K562 (cell line): Measurements from ENCODE around the gene CACNA1I. TPM values are rescaled to one million over a fixed set of nuclear protein-coding genes. Genes with fewer than 3 reads are reported as not detected.

ENCODE experiments used
- ATAC-seq: fragments of 200-7000 bp; cut with Tn5 transposase; 3 replicates; pipeline ENCODE4 v1.9.1; 2020; ENCODE audit warnings: moderate library complexity
- BruUV-seq: library from RNA; stranded (reverse); fragments of 400-500 nt; replicated peaks from 2 replicates; lab custom pipeline; 2021; lab: Mats Ljungman, UMichigan
- CTCF ChIA-PET: fragments of 300-600 bp; formaldehyde crosslinking; extraction: SDS; loops from one replicate; lab custom pipeline; 2021; ENCODE audit warnings: low intra/inter-chr PET ratio; lab: Yijun Ruan, JAX
- POLR2A ChIA-PET: fragments of 300-600, 350-650 bp; sonication (Branson Sonifier 250); formaldehyde crosslinking; extraction: SDS; loops from one replicate; lab custom pipeline; 2021; ENCODE audit warnings: antibody characterized with exemption, inconsistent platforms; lab: Yijun Ruan, JAX
- DNase-seq, 4 experiments: peaks; one replicate each; pipeline versions ENCODE4 v3.0.0 to v3.0.0-alpha.2; 2011 to 2018; ENCODE audit warnings: low spot score in 3 of 4, mixed read lengths in 3 of 4; ENCODE audit errors: extremely low read depth in 1 of 4
- FAIRE-seq: peaks from 2 replicates; lab custom pipeline; 2011; peaks lifted over from hg19 to GRCh38; lab: Jason Lieb, UNC
- H2AFZ ChIP-seq: 2 replicates; pipeline ENCODE4 v1.6.0; 2011; ENCODE audit warnings: low read depth, low read length, control low read depth, inconsistent platforms
- H3K27ac ChIP-seq: fragments of 200-600 bp; 3 replicates; pipeline ENCODE4 v1.8.0; 2011; ENCODE audit warnings: low read depth, mild to moderate bottlenecking, control low read depth, inconsistent platforms, low read length, moderate library complexity, mixed read lengths; ENCODE audit errors: extremely low read depth
- H3K27me3 ChIP-seq, 2 experiments: fragments of 300-600 bp in 1 of 2; 2 replicates in 1 of 2; 3 replicates in 1 of 2; pipeline versions ENCODE4 v1.6.0 to v1.8.0; 2011; ENCODE audit warnings: inconsistent platforms in 2 of 2, low read length in 2 of 2, mild to moderate bottlenecking in 1 of 2, mixed read lengths in 1 of 2, moderate library complexity in 1 of 2; ENCODE audit not compliant: control insufficient read depth in 2 of 2, insufficient read depth in 2 of 2
- H3K36me3 ChIP-seq: fragments of 300-600 bp; 3 replicates; pipeline ENCODE4 v1.8.0; 2011; ENCODE audit warnings: mild to moderate bottlenecking, low read length, inconsistent platforms; ENCODE audit not compliant: control insufficient read depth, insufficient read depth
- H3K4me1 ChIP-seq, 2 experiments: fragments of 200-600 bp in 1 of 2; replicated peaks in 1 of 2; 2 replicates in 1 of 2; 3 replicates in 1 of 2; pipeline versions ENCODE4 v1.5.1 to v1.8.0; 2011; ENCODE audit warnings: inconsistent platforms in 2 of 2, low read length in 2 of 2, mild to moderate bottlenecking in 1 of 2, mixed read lengths in 1 of 2, moderate library complexity in 1 of 2; ENCODE audit not compliant: control insufficient read depth in 2 of 2, insufficient read depth in 2 of 2
- H3K4me2 ChIP-seq: 2 replicates; pipeline ENCODE4 v1.6.1; 2011; ENCODE audit warnings: low read length, control low read depth, inconsistent platforms, mixed read lengths; ENCODE audit not compliant: insufficient read depth
- H3K4me3 ChIP-seq: fragments of 200-600 bp; sonication (generic), shearing (Covaris generic); 2 replicates; pipeline ENCODE4 v1.5.1; 2016; ENCODE audit warnings: control low read depth, inconsistent platforms
- H3K79me2 ChIP-seq: fragments of 200-600 bp; 3 replicates; pipeline ENCODE4 v1.8.0; 2011; ENCODE audit warnings: low read length, inconsistent platforms; ENCODE audit not compliant: control insufficient read depth, insufficient read depth
- H3K9ac ChIP-seq, 2 experiments: 2 replicates each; pipeline versions ENCODE4 v1.6.0 to v1.6.1; 2011; ENCODE audit warnings: low read depth in 2 of 2, low read length in 2 of 2, control low read depth in 1 of 2, inconsistent platforms in 1 of 2, mild to moderate bottlenecking in 1 of 2, mixed read lengths in 1 of 2; ENCODE audit not compliant: insufficient read depth in 1 of 2
- H3K9me1 ChIP-seq: one replicate; pipeline ENCODE4 v1.6.0; 2011; ENCODE audit warnings: inconsistent platforms, mild to moderate bottlenecking, low read length, moderate library complexity; ENCODE audit not compliant: control insufficient read depth, insufficient read depth
- H3K9me3 ChIP-seq: replicated peaks from 2 replicates; pipeline ENCODE4 v1.5.1; 2011; ENCODE audit warnings: low read depth, low read length, inconsistent platforms; ENCODE audit not compliant: control insufficient read depth, insufficient read depth
- H4K20me1 ChIP-seq: replicated peaks from 2 replicates; pipeline ENCODE4 v1.6.1; 2011; ENCODE audit warnings: low read length, inconsistent platforms, mixed read lengths; ENCODE audit not compliant: control insufficient read depth, insufficient read depth
- DPF2 ChIP-seq: fragments of 450-650 bp; IDR thresholded peaks from 2 replicates; pipeline ENCODE4 v1.6.1; 2016
- FOXM1 ChIP-seq, 2 experiments: fragments of 450-650 bp in 1 of 2; sonication (generic) in 1 of 2; formaldehyde crosslinking in 1 of 2; IDR thresholded peaks; 2 replicates each; pipeline versions ENCODE4 v1.6.1 to v1.9.0; 2017 to 2022; ENCODE audit warnings: low read depth in 2 of 2, mild to moderate bottlenecking in 2 of 2, missing genetic modification reagents in 1 of 2, moderate library complexity in 1 of 2
- MYNN ChIP-seq, 2 experiments: sonication (generic); formaldehyde crosslinking in 1 of 2; IDR thresholded peaks; 2 replicates each; pipeline versions ENCODE4 v1.5.0 to v1.6.1; 2016 to 2020; ENCODE audit warnings: antibody characterized with exemption in 1 of 2, missing genetic modification reagents in 1 of 2
- NCOA1 ChIP-seq: fragments of 450-650 bp; IDR thresholded peaks from 2 replicates; pipeline ENCODE4 v1.6.1; 2016; ENCODE audit warnings: low read depth
- NR2C2 ChIP-seq, 2 experiments: fragments of 200-800 bp in 1 of 2; sonication (Bioruptor generic) in 1 of 2; sonication (generic) in 1 of 2; formaldehyde crosslinking in 1 of 2; IDR thresholded peaks; 2 replicates each; pipeline versions ENCODE4 v1.6.1 to v1.8.0; 2016 to 2022; ENCODE audit warnings: mild to moderate bottlenecking in 1 of 2, missing compliant biosample characterization in 1 of 2, missing genetic modification characterization in 1 of 2, missing genetic modification reagents in 1 of 2
- PHF20 ChIP-seq: fragments of 450-650 bp; IDR thresholded peaks from 2 replicates; pipeline ENCODE4 v1.6.1; 2018; ENCODE audit not compliant: partially characterized antibody
- ZNF143 ChIP-seq: sonication (generic); formaldehyde crosslinking; IDR thresholded peaks from 2 replicates; pipeline ENCODE4 v1.9.0; 2022; ENCODE audit warnings: mild to moderate bottlenecking, missing genetic modification reagents
- ZNF668 ChIP-seq: fragments of 250-450 bp; sonication (Bioruptor Pico); IDR thresholded peaks from 2 replicates; pipeline ENCODE4 v1.8.0; 2022; ENCODE audit warnings: mild to moderate bottlenecking, inconsistent platforms
- WGBS: fragments of 100-300 bp; shearing (Covaris generic); methylation state at CpG from one replicate; pipeline ENCODE4 v1.1.6; 2016; ENCODE audit warnings: low coverage, mixed read lengths; ENCODE audit not compliant: insufficient coverage; ENCODE audit errors: missing lambda C conversion rate; 5-methylcytosine and 5-hydroxymethylcytosine counted together
- in situ Hi-C: fragments of 300-500 bp; cut with MboI; formaldehyde crosslinking; loops from 4 replicates; pipeline ENCODE4 v1.15.0; 2018; ENCODE audit warnings: inconsistent platforms, mixed read lengths
- intact Hi-C: fragments of 100-400 bp; cut with micrococcal nuclease; formaldehyde crosslinking; loops from 2 replicates; pipeline ENCODE4 v1.14.2; 2022
- polyA plus RNA-seq, 8 experiments: library from polyadenylated mRNA; depleted of rRNA in 4 of 8; stranded (reverse) in 5 of 8; unstranded in 3 of 8; fragments of >200 nt; fragmentation: Nextera tagmentation in 2 of 8; fragmentation: Illumina TruSeq in 1 of 8; extraction: Ambion mirVana in 2 of 8; extraction: Trizol in 1 of 8; gene quantifications; 2 replicates each; pipeline versions ENCODE4 v1.2.1 to v1.2.3, GENCODE V29; 2011 to 2014; ENCODE audit warnings: inconsistent platforms in 1 of 8, missing spikeins in 1 of 8
- total RNA-seq, 7 experiments: library from RNA; depleted of rRNA in 6 of 7; stranded (reverse); fragments of >200 nt in 6 of 7; fragmentation: Illumina TruSeq in 2 of 7; extraction: Trizol in 2 of 7; gene quantifications; 2 replicates each; pipeline versions ENCODE4 v1.2.1 to v1.2.3, GENCODE V29; 2011 to 2021; ENCODE audit warnings: low replicate concordance in 1 of 7
- TF ChIP-seq, protein P1 (sequence below), 2 experiments: fragments of 450-650 bp; formaldehyde crosslinking in 1 of 2; IDR thresholded peaks; 2 replicates each; pipeline versions ENCODE4 v1.4.0 to v1.6.1; 2014 to 2020; ENCODE audit warnings: mild to moderate bottlenecking in 2 of 2, borderline replicate concordance in 1 of 2, low read depth in 1 of 2

The CACNA1I gene
- total and polyA plus RNA-seq, 9 of the 15 experiments (the other 6 are each of a cell fraction or from before 2014, with no cell fraction given) = 0.01 to 0.79 (median 0.32) TPM; not detected in 1

- no peaks in the 10 kb centered on the region for H3K36me3 ChIP-seq
- H3K9me3 ChIP-seq = no peaks in the 10 kb centered on the region
- no peaks in the 10 kb centered on the region for H3K27me3 ChIP-seq
- WGBS = 76% methylated on average over 5 of the region's 9 CpGs
- TF ChIP-seq NR2C2 (CRISPR knock-in tag; IDR thresholded peaks at IDR 0.05) = no peak
- no peak for TF ChIP-seq NR2C2 (tag; IDR thresholded peaks at IDR 0.05)
- no peak for TF ChIP-seq ZNF668 (CRISPR knock-in tag)
- no peak for TF ChIP-seq MYNN (IDR thresholded peaks at IDR 0.05)
- no peak for TF ChIP-seq MYNN (CRISPR knock-in tag; IDR thresholded peaks at IDR 0.05)
- no peak for TF ChIP-seq DPF2
- TF ChIP-seq, protein P1, sequence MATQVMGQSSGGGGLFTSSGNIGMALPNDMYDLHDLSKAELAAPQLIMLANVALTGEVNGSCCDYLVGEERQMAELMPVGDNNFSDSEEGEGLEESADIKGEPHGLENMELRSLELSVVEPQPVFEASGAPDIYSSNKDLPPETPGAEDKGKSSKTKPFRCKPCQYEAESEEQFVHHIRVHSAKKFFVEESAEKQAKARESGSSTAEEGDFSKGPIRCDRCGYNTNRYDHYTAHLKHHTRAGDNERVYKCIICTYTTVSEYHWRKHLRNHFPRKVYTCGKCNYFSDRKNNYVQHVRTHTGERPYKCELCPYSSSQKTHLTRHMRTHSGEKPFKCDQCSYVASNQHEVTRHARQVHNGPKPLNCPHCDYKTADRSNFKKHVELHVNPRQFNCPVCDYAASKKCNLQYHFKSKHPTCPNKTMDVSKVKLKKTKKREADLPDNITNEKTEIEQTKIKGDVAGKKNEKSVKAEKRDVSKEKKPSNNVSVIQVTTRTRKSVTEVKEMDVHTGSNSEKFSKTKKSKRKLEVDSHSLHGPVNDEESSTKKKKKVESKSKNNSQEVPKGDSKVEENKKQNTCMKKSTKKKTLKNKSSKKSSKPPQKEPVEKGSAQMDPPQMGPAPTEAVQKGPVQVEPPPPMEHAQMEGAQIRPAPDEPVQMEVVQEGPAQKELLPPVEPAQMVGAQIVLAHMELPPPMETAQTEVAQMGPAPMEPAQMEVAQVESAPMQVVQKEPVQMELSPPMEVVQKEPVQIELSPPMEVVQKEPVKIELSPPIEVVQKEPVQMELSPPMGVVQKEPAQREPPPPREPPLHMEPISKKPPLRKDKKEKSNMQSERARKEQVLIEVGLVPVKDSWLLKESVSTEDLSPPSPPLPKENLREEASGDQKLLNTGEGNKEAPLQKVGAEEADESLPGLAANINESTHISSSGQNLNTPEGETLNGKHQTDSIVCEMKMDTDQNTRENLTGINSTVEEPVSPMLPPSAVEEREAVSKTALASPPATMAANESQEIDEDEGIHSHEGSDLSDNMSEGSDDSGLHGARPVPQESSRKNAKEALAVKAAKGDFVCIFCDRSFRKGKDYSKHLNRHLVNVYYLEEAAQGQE (IDR thresholded peaks at IDR 0.05; ENCODE audit: borderline replicate concordance) = no peak
- TF ChIP-seq, protein P1 (CRISPR knock-in tag; IDR thresholded peaks at IDR 0.05; ENCODE audit: low read depth) = no peak
- TF ChIP-seq PHF20 = no peak
- TF ChIP-seq ZNF143 (CRISPR knock-in tag) = no peak
- TF ChIP-seq NCOA1 = no peak
- no peak for TF ChIP-seq FOXM1 (IDR thresholded peaks at IDR 0.05; ENCODE audit: low read depth)
- TF ChIP-seq FOXM1 (CRISPR knock-in tag; IDR thresholded peaks at IDR 0.05; ENCODE audit: low read depth) = no peak
- peaks cover 29 to 32% of the 10 kb centered on the region in 2 experiments for H3K4me1 ChIP-seq
- no peaks in the 10 kb centered on the region for H3K9me1 ChIP-seq
- H3K4me3 ChIP-seq = no peak overlapping the region
- no peak overlapping the region; the same call in 2 of the 3 replicates for H3K27ac ChIP-seq
- CTCF ChIA-PET = no interaction called here
- ATAC-seq (no peak), FAIRE-seq (no peak), DNase-seq (no peak)
- in situ Hi-C loops = no loop called here
- peak overlapping the region; percentile 82 for H2AFZ ChIP-seq
- no peaks in the 10 kb centered on the region for H3K79me2 ChIP-seq
- H3K4me2 ChIP-seq = no peak overlapping the region; the same call in 1 of the 2 replicates
- intact Hi-C loops = no loop called here
- peak overlapping the region in 1 of 2 experiments; percentile 6; a peak in 1 of 4 replicates for H3K9ac ChIP-seq
- POLR2A ChIA-PET = interaction anchor here (0.6 kb wide), 1 partner anchor 157 kb away, joined by 5 read pairs; no protein-coding TSS in a partner anchor
- no TSS peak for BruUV-seq
- no peaks in the 10 kb centered on the region for H4K20me1 ChIP-seq
Measured at GRCh38 chr22:39724857-39725256, 154.3 kb downstream of the CACNA1I start.
